ENCODE data around the gene PMPCA. TPM values are rescaled to one million over a fixed set of nuclear protein-coding genes. Genes with fewer than 3 reads are reported as not detected.
A peak's percentile ranks its signal among the peaks of the same experiment; 100 is the strongest.

Gene PMPCA
- total RNA-seq, 1 donor from 2014 or later, result 61.3 TPM

DNA sequence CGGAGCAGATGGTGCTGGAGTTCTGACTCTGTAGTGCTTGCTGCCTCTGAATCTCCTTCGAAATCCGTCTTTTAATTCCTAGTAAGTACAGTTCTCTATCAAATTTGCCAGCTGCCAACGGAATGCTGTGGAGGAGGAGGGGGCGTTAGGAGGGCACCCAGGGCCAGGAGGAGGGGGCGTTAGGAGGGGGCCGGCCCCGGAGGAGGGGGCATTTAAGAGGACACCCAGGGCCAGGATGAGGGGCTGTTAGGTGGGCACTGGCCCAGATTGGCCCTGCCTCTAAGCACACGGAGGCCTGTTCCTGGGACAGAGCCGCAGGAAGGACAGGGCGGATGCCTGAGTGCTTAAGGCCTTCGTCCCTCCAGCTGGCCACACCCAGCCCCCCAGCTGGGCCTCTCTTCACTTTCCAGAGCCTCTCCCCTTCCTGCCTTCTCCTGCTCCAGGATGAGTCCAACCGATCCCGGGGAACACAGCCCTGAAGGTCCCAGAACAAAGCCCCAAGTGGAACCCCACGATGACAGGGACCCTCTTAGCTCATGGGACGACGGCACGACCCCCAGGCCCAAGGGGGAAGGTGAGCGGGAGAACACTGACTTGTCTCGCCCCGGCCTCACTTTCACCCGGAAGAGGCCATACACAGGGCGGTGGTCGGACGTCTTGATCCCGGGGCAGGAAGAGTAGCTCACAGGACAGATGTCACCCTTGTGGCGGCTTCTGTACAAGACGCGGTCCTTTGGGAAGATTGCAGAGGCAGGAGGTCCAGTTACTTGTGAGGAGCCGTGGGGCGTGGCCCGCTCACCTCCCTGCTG lies 19.4 kb downstream of the PMPCA start:
- peaks cover 6% of the 10 kb centered on the region for H3K27me3 Mint-ChIP-seq (ENCODE audit: unreplicated experiment)
- H3K27ac Mint-ChIP-seq (ENCODE audit: unreplicated experiment), result no peak overlapping the region
- TF ChIP-seq, protein P1, sequence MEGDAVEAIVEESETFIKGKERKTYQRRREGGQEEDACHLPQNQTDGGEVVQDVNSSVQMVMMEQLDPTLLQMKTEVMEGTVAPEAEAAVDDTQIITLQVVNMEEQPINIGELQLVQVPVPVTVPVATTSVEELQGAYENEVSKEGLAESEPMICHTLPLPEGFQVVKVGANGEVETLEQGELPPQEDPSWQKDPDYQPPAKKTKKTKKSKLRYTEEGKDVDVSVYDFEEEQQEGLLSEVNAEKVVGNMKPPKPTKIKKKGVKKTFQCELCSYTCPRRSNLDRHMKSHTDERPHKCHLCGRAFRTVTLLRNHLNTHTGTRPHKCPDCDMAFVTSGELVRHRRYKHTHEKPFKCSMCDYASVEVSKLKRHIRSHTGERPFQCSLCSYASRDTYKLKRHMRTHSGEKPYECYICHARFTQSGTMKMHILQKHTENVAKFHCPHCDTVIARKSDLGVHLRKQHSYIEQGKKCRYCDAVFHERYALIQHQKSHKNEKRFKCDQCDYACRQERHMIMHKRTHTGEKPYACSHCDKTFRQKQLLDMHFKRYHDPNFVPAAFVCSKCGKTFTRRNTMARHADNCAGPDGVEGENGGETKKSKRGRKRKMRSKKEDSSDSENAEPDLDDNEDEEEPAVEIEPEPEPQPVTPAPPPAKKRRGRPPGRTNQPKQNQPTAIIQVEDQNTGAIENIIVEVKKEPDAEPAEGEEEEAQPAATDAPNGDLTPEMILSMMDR (IDR thresholded peaks at IDR 0.05; ENCODE audit: unreplicated experiment), result no peak
- H3K9me3 Mint-ChIP-seq (ENCODE audit: unreplicated experiment), result no peaks in the 10 kb centered on the region
- H3K4me1 Mint-ChIP-seq (ENCODE audit: unreplicated experiment), result no peaks in the 10 kb centered on the region
- peak overlapping the region; percentile 51 for H3K4me3 Mint-ChIP-seq (ENCODE audit: unreplicated experiment)
- no peak for DNase-seq (ENCODE audit: low spot score)
- H3K36me3 Mint-ChIP-seq (ENCODE audit: low read depth, unreplicated experiment), result peaks cover 13% of the 10 kb centered on the region

DNA sequence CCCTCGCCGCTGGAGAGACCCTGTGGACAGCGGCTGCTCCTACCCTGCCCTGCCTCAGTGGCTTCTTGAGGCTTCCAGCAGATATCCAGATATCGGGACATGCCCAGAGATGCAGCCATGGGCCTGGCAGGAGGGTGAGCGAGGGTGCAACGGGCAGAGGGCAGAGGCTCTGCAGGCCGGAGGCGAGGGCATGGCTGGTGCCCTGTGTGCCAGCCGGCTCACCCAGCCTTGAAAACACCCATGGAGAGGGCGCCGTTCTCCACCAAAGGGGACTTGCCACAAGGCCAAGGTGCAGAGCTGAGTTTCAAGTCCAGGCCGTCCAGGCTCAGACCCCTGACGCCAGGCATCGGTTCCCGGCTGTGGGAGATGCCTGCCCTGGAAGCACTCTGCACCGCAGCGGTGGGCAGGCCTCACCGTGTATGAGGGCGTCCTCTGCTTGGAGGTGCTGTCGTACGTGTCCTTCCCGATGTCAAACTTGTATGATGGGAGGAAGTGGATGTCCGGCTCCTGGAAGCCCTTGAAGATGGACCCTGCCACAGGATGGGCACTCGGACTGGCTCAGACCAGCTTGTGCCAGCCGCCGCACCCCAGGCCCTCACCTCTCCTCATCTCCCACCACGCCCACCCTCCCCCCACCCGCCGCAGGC lies 20.3 kb downstream of the PMPCA start:
- TF ChIP-seq, protein P1 (IDR thresholded peaks at IDR 0.05; ENCODE audit: unreplicated experiment), result no peak
- no peak overlapping the region for H3K4me3 Mint-ChIP-seq (ENCODE audit: unreplicated experiment)
- H3K36me3 Mint-ChIP-seq (ENCODE audit: low read depth, unreplicated experiment), result peaks cover 13% of the 10 kb centered on the region
- H3K27ac Mint-ChIP-seq (ENCODE audit: unreplicated experiment), result no peak overlapping the region
- H3K27me3 Mint-ChIP-seq (ENCODE audit: unreplicated experiment), result peaks cover 6% of the 10 kb centered on the region
- no peaks in the 10 kb centered on the region for H3K4me1 Mint-ChIP-seq (ENCODE audit: unreplicated experiment)
- no peak for DNase-seq (ENCODE audit: low spot score)
- H3K9me3 Mint-ChIP-seq (ENCODE audit: unreplicated experiment), result no peaks in the 10 kb centered on the region

DNA sequence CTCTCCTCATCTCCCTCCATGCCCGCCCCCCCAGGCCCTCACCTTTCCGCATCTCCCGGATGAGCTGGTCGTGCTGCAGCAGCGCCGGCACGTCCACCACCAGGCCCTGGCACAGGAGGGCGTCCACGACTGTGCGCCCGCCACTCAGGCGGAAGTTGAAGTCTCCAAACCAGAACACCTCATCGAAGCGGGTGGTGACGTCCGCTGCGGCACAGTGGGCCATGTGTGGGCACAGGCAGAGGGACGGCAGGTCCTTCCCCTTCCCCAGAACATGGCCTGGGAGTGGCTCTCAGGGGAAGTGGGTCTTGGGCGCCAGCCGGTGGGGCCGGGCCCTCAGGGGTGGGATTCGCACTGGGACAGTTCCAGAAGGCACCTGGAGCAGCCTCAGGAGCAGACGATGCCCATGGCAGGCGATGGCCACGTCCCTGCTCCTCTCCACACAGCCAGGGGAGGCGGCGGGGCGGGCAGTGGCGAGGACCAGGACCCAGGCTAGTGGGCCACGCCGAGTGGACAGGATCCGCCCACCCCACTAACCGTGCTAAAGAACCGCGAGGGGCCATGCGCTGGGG lies 21.4 kb downstream of the PMPCA start:
- peaks cover 4% of the 10 kb centered on the region for H3K27me3 Mint-ChIP-seq (ENCODE audit: unreplicated experiment)
- H3K27ac Mint-ChIP-seq (ENCODE audit: unreplicated experiment), result no peak overlapping the region
- no peak overlapping the region for H3K4me3 Mint-ChIP-seq (ENCODE audit: unreplicated experiment)
- no peaks in the 10 kb centered on the region for H3K9me3 Mint-ChIP-seq (ENCODE audit: unreplicated experiment)
- TF ChIP-seq, protein P1 (IDR thresholded peaks at IDR 0.05; ENCODE audit: unreplicated experiment), result no peak
- H3K36me3 Mint-ChIP-seq (ENCODE audit: low read depth, unreplicated experiment), result peaks cover 11% of the 10 kb centered on the region
- DNase-seq (ENCODE audit: low spot score), result no peak
- peaks cover 5% of the 10 kb centered on the region for H3K4me1 Mint-ChIP-seq (ENCODE audit: unreplicated experiment)

DNA sequence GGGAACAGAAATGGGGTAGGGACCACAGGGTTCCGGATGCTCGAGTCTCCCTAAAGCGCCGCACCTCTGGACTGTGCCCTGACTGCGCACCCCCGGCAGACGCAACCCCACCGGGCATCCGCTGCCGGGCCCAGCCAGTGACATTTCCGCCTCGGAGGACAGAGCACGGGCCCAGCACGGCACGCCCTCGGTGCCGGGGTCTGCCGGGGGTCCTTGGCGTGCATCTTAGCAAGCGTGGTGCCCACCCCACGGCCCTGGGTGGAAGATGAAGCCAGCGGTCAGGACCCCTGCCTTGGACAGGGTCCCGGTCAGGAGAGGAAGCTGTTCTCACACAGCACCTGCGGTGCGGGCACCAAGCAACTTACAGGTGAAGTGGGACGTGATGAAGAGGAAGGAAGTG lies 22.1 kb downstream of the PMPCA start:
- H3K36me3 Mint-ChIP-seq (ENCODE audit: low read depth, unreplicated experiment), result peaks cover 10% of the 10 kb centered on the region
- TF ChIP-seq, protein P1 (IDR thresholded peaks at IDR 0.05; ENCODE audit: unreplicated experiment), result no peak
- H3K27me3 Mint-ChIP-seq (ENCODE audit: unreplicated experiment), result peaks cover 5% of the 10 kb centered on the region
- no peak overlapping the region for H3K4me3 Mint-ChIP-seq (ENCODE audit: unreplicated experiment)
- H3K9me3 Mint-ChIP-seq (ENCODE audit: unreplicated experiment), result no peaks in the 10 kb centered on the region
- DNase-seq (ENCODE audit: low spot score), result no peak
- H3K4me1 Mint-ChIP-seq (ENCODE audit: unreplicated experiment), result peaks cover 12% of the 10 kb centered on the region
- H3K27ac Mint-ChIP-seq (ENCODE audit: unreplicated experiment), result no peak overlapping the region

Measured in endothelial cell (in vitro differentiated cells).